HEK293 (cell line): ENCODE measurements around the gene SPC24.

Experiments used
- CTCF ChIA-PET: fragments of 350-600 bp; formaldehyde crosslinking; extraction: SDS; loops from one replicate; lab custom pipeline; 2021; ENCODE audit warnings: antibody characterized with exemption; lab: Yijun Ruan, JAX
- POLR2A ChIA-PET: fragments of 300-600 bp; formaldehyde crosslinking; extraction: SDS; loops from one replicate; lab custom pipeline; 2020; ENCODE audit warnings: antibody characterized with exemption, inconsistent platforms; lab: Yijun Ruan, JAX
- H3K27ac ChIP-seq: fragments of 200-500 bp; sonication (Bioruptor generic); 2 replicates; pipeline ENCODE4 v1.5.1; 2014; ENCODE audit warnings: low read depth, low read length, control low read depth, inconsistent platforms; ENCODE audit errors: extremely low read depth
- H3K36me3 ChIP-seq, 2 experiments: fragments of 200-500 bp in 1 of 2; sonication (Bioruptor generic) in 1 of 2; 1 replicate in 1 of 2; 2 replicates in 1 of 2; pipeline ENCODE4 v1.5.1; 2014 to 2017; ENCODE audit warnings: inconsistent platforms in 2 of 2, low read length in 2 of 2; ENCODE audit not compliant: control insufficient read depth in 2 of 2, insufficient read depth in 1 of 2
- H3K4me1 ChIP-seq: fragments of 200-500 bp; sonication (Bioruptor generic); 2 replicates; pipeline ENCODE4 v1.5.1; 2014; ENCODE audit warnings: mild to moderate bottlenecking, low read length, inconsistent platforms; ENCODE audit not compliant: control insufficient read depth, insufficient read depth
- H3K4me3 ChIP-seq: 2 replicates; pipeline ENCODE4 v1.5.1; 2011; ENCODE audit warnings: low read depth, mild to moderate bottlenecking, control low read depth, low read length, moderate library complexity
- H3K9me3 ChIP-seq: fragments of 200-500 bp; sonication (Bioruptor generic); 2 replicates; pipeline ENCODE4 v1.5.1; 2014; ENCODE audit warnings: low read depth, low read length, inconsistent platforms; ENCODE audit not compliant: control insufficient read depth, insufficient read depth
- EGR2 ChIP-seq: fragments of 450-650 bp; formaldehyde crosslinking; IDR thresholded peaks from 2 replicates; pipeline ENCODE4 v1.5.1; 2016; ENCODE audit warnings: low read depth, missing biosample characterization, missing genetic modification characterization
- GLIS2 ChIP-seq: fragments of 450-650 bp; formaldehyde crosslinking; IDR thresholded peaks from 2 replicates; pipeline ENCODE4 v1.5.1; 2016; ENCODE audit warnings: missing biosample characterization, missing genetic modification characterization
- REST ChIP-seq: fragments of 450-650 bp; formaldehyde crosslinking; IDR thresholded peaks from 2 replicates; pipeline ENCODE4 v1.5.1; 2016; ENCODE audit warnings: missing biosample characterization, missing genetic modification characterization
- SCRT1 ChIP-seq: fragments of 450-650 bp; formaldehyde crosslinking; IDR thresholded peaks from 2 replicates; pipeline ENCODE4 v1.5.1; 2016; ENCODE audit warnings: missing biosample characterization, missing genetic modification characterization, borderline replicate concordance
- SCRT2 ChIP-seq: fragments of 450-650 bp; formaldehyde crosslinking; IDR thresholded peaks from 2 replicates; pipeline ENCODE4 v1.5.1; 2016; ENCODE audit warnings: missing biosample characterization, missing genetic modification characterization
- YY2 ChIP-seq: fragments of 450-650 bp; formaldehyde crosslinking; IDR thresholded peaks from 2 replicates; pipeline ENCODE4 v1.5.1; 2016; ENCODE audit warnings: missing biosample characterization, missing genetic modification characterization
- ZFP69B ChIP-seq: fragments of 450-650 bp; formaldehyde crosslinking; IDR thresholded peaks from 2 replicates; pipeline ENCODE4 v1.5.1; 2016; ENCODE audit warnings: missing biosample characterization, missing genetic modification characterization
- ZNF169 ChIP-seq: fragments of 450-650 bp; formaldehyde crosslinking; IDR thresholded peaks from 2 replicates; pipeline ENCODE4 v1.5.1; 2016; ENCODE audit warnings: missing biosample characterization, missing genetic modification characterization
- ZNF211 ChIP-seq: fragments of 450-650 bp; formaldehyde crosslinking; IDR thresholded peaks from 2 replicates; pipeline ENCODE4 v1.5.1; 2016; ENCODE audit warnings: low read depth, missing biosample characterization, missing genetic modification characterization
- ZNF26 ChIP-seq: fragments of 450-650 bp; formaldehyde crosslinking; IDR thresholded peaks from 2 replicates; pipeline ENCODE4 v1.5.1; 2016; ENCODE audit warnings: missing biosample characterization, missing genetic modification characterization
- ZNF488 ChIP-seq: fragments of 450-650 bp; formaldehyde crosslinking; IDR thresholded peaks from 2 replicates; pipeline ENCODE4 v1.5.1; 2016; ENCODE audit warnings: missing biosample characterization, missing genetic modification characterization
- ZNF560 ChIP-seq: fragments of 450-650 bp; formaldehyde crosslinking; IDR thresholded peaks from 2 replicates; pipeline ENCODE4 v1.5.1; 2017; ENCODE audit warnings: missing biosample characterization, missing genetic modification characterization, borderline replicate concordance
- ZNF580 ChIP-seq: fragments of 450-650 bp; formaldehyde crosslinking; IDR thresholded peaks from 2 replicates; pipeline ENCODE4 v1.5.1; 2016; ENCODE audit warnings: missing biosample characterization, missing genetic modification characterization
- ZNF654 ChIP-seq: fragments of 450-650 bp; formaldehyde crosslinking; IDR thresholded peaks from 2 replicates; pipeline ENCODE4 v1.5.1; 2016; ENCODE audit warnings: low read depth, missing biosample characterization, missing genetic modification characterization
- ZNF785 ChIP-seq: fragments of 450-650 bp; formaldehyde crosslinking; IDR thresholded peaks from 2 replicates; pipeline ENCODE4 v1.5.1; 2016; ENCODE audit warnings: missing biosample characterization, missing genetic modification characterization
- ZSCAN30 ChIP-seq: fragments of 450-650 bp; IDR thresholded peaks from 2 replicates; pipeline ENCODE4 v1.5.1; 2018; ENCODE audit warnings: missing biosample characterization, mild to moderate bottlenecking, missing genetic modification characterization, moderate library complexity
- ZSCAN4 ChIP-seq: fragments of 450-650 bp; formaldehyde crosslinking; IDR thresholded peaks from 2 replicates; pipeline ENCODE4 v1.5.1; 2017; ENCODE audit warnings: missing biosample characterization, missing genetic modification characterization

The SPC24 gene

GRCh38 chr19:11108746-11109145 lies 46.8 kb downstream of the SPC24 start:
- Histone ChIP-seq H3K27ac (no peak overlapping the region), H3K4me1 (no peaks in the 10 kb centered on the region), H3K4me3 (no peak overlapping the region), H3K36me3 (peaks cover 38 to 62% of the 10 kb centered on the region in 2 experiments), H3K9me3 (no peaks in the 10 kb centered on the region)
- ChIA-PET POLR2A (no interaction called here), CTCF (interaction anchor here (0.6 to 2.2 kb wide), 2 partner anchors 17 to 42 kb away, joined by 3 to 8 read pairs; no protein-coding TSS in a partner anchor)
- TF ChIP-seq REST: no peak
- no peak for TF ChIP-seq ZSCAN30 (tag by site-specific recombination)
- no peak for TF ChIP-seq EGR2 (tag by site-specific recombination)
- TF ChIP-seq ZNF26 (tag by site-specific recombination): no peak
- TF ChIP-seq YY2 (tag by site-specific recombination): no peak
- no peak for TF ChIP-seq GLIS2
- TF ChIP-seq ZNF560 (tag by site-specific recombination): no peak

GRCh38 chr19:11106477-11106876 lies 49.1 kb downstream of the SPC24 start:
- Histone ChIP-seq H3K4me3 (no peak overlapping the region), H3K36me3 (peaks cover 34 to 52% of the 10 kb centered on the region in 2 experiments), H3K9me3 (no peaks in the 10 kb centered on the region), H3K4me1 (no peaks in the 10 kb centered on the region), H3K27ac (no peak overlapping the region)
- ChIA-PET CTCF (no interaction called here), POLR2A (no interaction called here)
- peak; percentile 69; the same call in 1 of the 2 replicates for TF ChIP-seq SCRT1
- no peak for TF ChIP-seq ZNF26 (tag by site-specific recombination)
- TF ChIP-seq ZSCAN4: no peak
- TF ChIP-seq ZNF488 (tag by site-specific recombination): no peak
- no peak for TF ChIP-seq ZNF169 (tag by site-specific recombination)
- TF ChIP-seq ZNF785: no peak
- no peak for TF ChIP-seq ZNF211 (tag by site-specific recombination)
- no peak for TF ChIP-seq ZNF560 (tag by site-specific recombination)
- TF ChIP-seq ZNF654 (tag by site-specific recombination): no peak
- TF ChIP-seq ZNF580 (tag by site-specific recombination): no peak
- no peak for TF ChIP-seq ZFP69B (tag by site-specific recombination)
- TF ChIP-seq SCRT2 (tag by site-specific recombination): peak; percentile 83
